Astrocyte (in vitro differentiated cells and primary cell): Measurements from ENCODE around the gene ABHD10. TPM values are rescaled to one million over a fixed set of nuclear protein-coding genes. Genes with fewer than 3 reads are reported as not detected.

Experiments used
- DNase-seq: peaks from one replicate; pipeline ENCODE4 v3.0.0-alpha.2; 2010; ENCODE audit warnings: low read depth
- FAIRE-seq: peaks from 2 replicates; lab custom pipeline; 2011; peaks lifted over from hg19 to GRCh38; lab: Jason Lieb, UNC
- H2AFZ ChIP-seq: 2 replicates; pipeline ENCODE4 v1.6.0; 2012; ENCODE audit warnings: low read depth, low read length, inconsistent platforms
- H3K27ac ChIP-seq: 2 replicates; pipeline ENCODE4 v1.5.1; 2011; ENCODE audit warnings: low read depth, low read length, inconsistent platforms
- H3K27me3 ChIP-seq: 2 replicates; pipeline ENCODE4 v1.6.0; 2011; ENCODE audit warnings: low read length, inconsistent platforms; ENCODE audit not compliant: insufficient read depth
- H3K36me3 ChIP-seq: 2 replicates; pipeline ENCODE4 v1.5.1; 2011; ENCODE audit warnings: low read length, inconsistent platforms; ENCODE audit not compliant: insufficient read depth
- H3K4me1 ChIP-seq: 2 replicates; pipeline ENCODE4 v1.5.1; 2011; ENCODE audit warnings: low read length, inconsistent platforms; ENCODE audit not compliant: insufficient read depth
- H3K4me2 ChIP-seq: 2 replicates; pipeline ENCODE4 v1.6.0; 2012; ENCODE audit warnings: low read length, inconsistent platforms
- H3K4me3 ChIP-seq: 2 replicates; pipeline ENCODE4 v1.5.1; 2011; ENCODE audit warnings: low read depth, mild to moderate bottlenecking, low read length, inconsistent platforms; ENCODE audit not compliant: insufficient read depth
- H3K79me2 ChIP-seq: 2 replicates; pipeline ENCODE4 v1.6.0; 2012; ENCODE audit warnings: mild to moderate bottlenecking, low read length, inconsistent platforms; ENCODE audit not compliant: insufficient read depth
- H3K9ac ChIP-seq: 2 replicates; pipeline ENCODE4 v1.6.0; 2012; ENCODE audit warnings: mild to moderate bottlenecking, low read length, inconsistent platforms
- H3K9me3 ChIP-seq: 2 replicates; pipeline ENCODE4 v1.5.1; 2012; ENCODE audit warnings: low read depth, mild to moderate bottlenecking, low read length, inconsistent platforms; ENCODE audit not compliant: insufficient read depth
- H4K20me1 ChIP-seq: 2 replicates; pipeline ENCODE4 v1.6.0; 2012; ENCODE audit warnings: low read length, inconsistent platforms; ENCODE audit not compliant: insufficient read depth
- H3K27ac Mint-ChIP-seq: one replicate; pipeline ENCODE4 v1.8.0; 2021; ENCODE audit warnings: mild to moderate bottlenecking, mixed read lengths; ENCODE audit not compliant: unreplicated experiment
- H3K27me3 Mint-ChIP-seq: one replicate; pipeline ENCODE4 v1.8.0; 2021; ENCODE audit warnings: low read depth, mixed read lengths; ENCODE audit not compliant: unreplicated experiment
- H3K36me3 Mint-ChIP-seq: one replicate; pipeline ENCODE4 v1.8.0; 2021; ENCODE audit warnings: low read depth, mixed read lengths; ENCODE audit not compliant: unreplicated experiment
- H3K4me1 Mint-ChIP-seq: one replicate; pipeline ENCODE4 v1.8.0; 2021; ENCODE audit warnings: low read depth, mixed read lengths; ENCODE audit not compliant: unreplicated experiment
- H3K4me3 Mint-ChIP-seq: one replicate; pipeline ENCODE4 v1.8.0; 2021; ENCODE audit warnings: mild to moderate bottlenecking, moderate library complexity, mixed read lengths; ENCODE audit not compliant: unreplicated experiment
- H3K9me3 Mint-ChIP-seq: one replicate; pipeline ENCODE4 v1.8.0; 2021; ENCODE audit warnings: mild to moderate bottlenecking, mixed read lengths; ENCODE audit not compliant: unreplicated experiment
- CTCF ChIP-seq: IDR thresholded peaks from 2 replicates; pipeline ENCODE4 v1.5.1; 2011; ENCODE audit warnings: low read depth, mild to moderate bottlenecking, inconsistent platforms, low read length, moderate library complexity; ENCODE audit not compliant: insufficient read depth
- EZH2 ChIP-seq: IDR thresholded peaks from 2 replicates; pipeline ENCODE4 v1.6.1; 2012; ENCODE audit warnings: mild to moderate bottlenecking, low read length, inconsistent platforms; ENCODE audit not compliant: insufficient read depth
- total RNA-seq: library from RNA; stranded (reverse); gene quantifications from 2 replicates; pipeline ENCODE4 v1.2.1, GENCODE V29; 2021

ABHD10 gene
- total RNA-seq, 1 donor from 2014 or later, result 26.6 TPM

- FAIRE-seq (no peak), DNase-seq (peak; percentile 37)
- H3K9me3 Mint-ChIP-seq, result no peaks in the 10 kb centered on the region
- H3K4me3 ChIP-seq, result no peak overlapping the region
- no peak for TF ChIP-seq CTCF
- no peak for TF ChIP-seq EZH2
- H3K79me2 ChIP-seq, result no peaks in the 10 kb centered on the region
- no peak overlapping the region for H3K27ac Mint-ChIP-seq
- no peaks in the 10 kb centered on the region for H3K27me3 ChIP-seq
- H3K36me3 ChIP-seq, result peaks cover 38% of the 10 kb centered on the region
- H3K27ac ChIP-seq, result no peak overlapping the region
- H4K20me1 ChIP-seq, result no peaks in the 10 kb centered on the region
- peaks cover 17% of the 10 kb centered on the region for H3K36me3 Mint-ChIP-seq
- no peaks in the 10 kb centered on the region for H3K4me1 ChIP-seq
- no peak overlapping the region for H3K9ac ChIP-seq
- no peak overlapping the region for H2AFZ ChIP-seq
- no peaks in the 10 kb centered on the region for H3K9me3 ChIP-seq
- no peak overlapping the region for H3K4me2 ChIP-seq
- H3K4me1 Mint-ChIP-seq, result peaks cover 16% of the 10 kb centered on the region
- no peaks in the 10 kb centered on the region for H3K27me3 Mint-ChIP-seq
- no peak overlapping the region for H3K4me3 Mint-ChIP-seq
Observed at GRCh38 chr3:111954228-111954990, 24.4 kb upstream of the ABHD10 start.

- Mint-ChIP-seq H3K36me3 (peaks cover 17% of the 10 kb centered on the region), H3K4me3 (no peak overlapping the region), H3K4me1 (peaks cover 16% of the 10 kb centered on the region), H3K27me3 (no peaks in the 10 kb centered on the region), H3K27ac (no peak overlapping the region), H3K9me3 (no peaks in the 10 kb centered on the region)
- Histone ChIP-seq H3K27me3 (no peaks in the 10 kb centered on the region), H2AFZ (no peak overlapping the region), H3K4me2 (no peak overlapping the region), H3K9ac (no peak overlapping the region), H4K20me1 (no peaks in the 10 kb centered on the region), H3K4me3 (no peak overlapping the region), H3K36me3 (peaks cover 42% of the 10 kb centered on the region), H3K4me1 (no peaks in the 10 kb centered on the region), H3K79me2 (no peaks in the 10 kb centered on the region), H3K27ac (no peak overlapping the region), H3K9me3 (no peaks in the 10 kb centered on the region)
- FAIRE-seq (no peak), DNase-seq (no peak)
- no peak for TF ChIP-seq EZH2
- no peak for TF ChIP-seq CTCF
Observed at GRCh38 chr3:111955876-111956275, 22.9 kb upstream of the ABHD10 start.

- H3K79me2 ChIP-seq, result no peaks in the 10 kb centered on the region
- no peaks in the 10 kb centered on the region for H3K27me3 ChIP-seq
- no peak overlapping the region for H2AFZ ChIP-seq
- Mint-ChIP-seq H3K4me3 (no peak overlapping the region), H3K36me3 (peaks cover 19% of the 10 kb centered on the region), H3K27ac (no peak overlapping the region), H3K27me3 (no peaks in the 10 kb centered on the region), H3K4me1 (peaks cover 16% of the 10 kb centered on the region), H3K9me3 (no peaks in the 10 kb centered on the region)
- H3K4me1 ChIP-seq, result no peaks in the 10 kb centered on the region
- H3K9ac ChIP-seq, result no peak overlapping the region
- no peaks in the 10 kb centered on the region for H3K9me3 ChIP-seq
- H3K27ac ChIP-seq, result no peak overlapping the region
- no peaks in the 10 kb centered on the region for H4K20me1 ChIP-seq
- DNase-seq (no peak), FAIRE-seq (no peak)
- peaks cover 42% of the 10 kb centered on the region for H3K36me3 ChIP-seq
- TF ChIP-seq EZH2 (no peak), CTCF (no peak)
- no peak overlapping the region for H3K4me2 ChIP-seq
- H3K4me3 ChIP-seq, result no peak overlapping the region
Observed at GRCh38 chr3:111956449-111956848, 22.4 kb upstream of the ABHD10 start.
